GM23338 (cell line): ENCODE measurements around the gene TNFAIP8L3. TPM values are rescaled to one million over a fixed set of nuclear protein-coding genes. Genes with fewer than 3 reads are reported as not detected.

Experiments
- ATAC-seq: fragments of 200-7000 bp; cut with Tn5 transposase; 3 replicates; pipeline ENCODE4 v1.9.1; 2020
- DNase-seq: peaks from one replicate; pipeline ENCODE4 v3.0.0-alpha.2; 2015; ENCODE audit warnings: low spot score
- H2AFZ ChIP-seq: fragments of 200-600 bp; sonication (generic); 2 replicates; pipeline ENCODE4 v1.8.0; 2016; ENCODE audit warnings: antibody characterized with exemption, mild to moderate bottlenecking, moderate library complexity
- H3F3A ChIP-seq: fragments of 200-600 bp; sonication (generic); replicated peaks from 2 replicates; pipeline ENCODE4 v1.8.0; 2017; ENCODE audit warnings: antibody characterized with exemption, mixed run types, low read depth
- H3K27ac ChIP-seq: fragments of 200-600 bp; sonication (generic); 2 replicates; pipeline ENCODE4 v1.6.1; 2016; ENCODE audit warnings: low read depth
- H3K27me3 ChIP-seq: fragments of 200-600 bp; sonication (generic); 2 replicates; pipeline ENCODE4 v1.8.0; 2016; ENCODE audit warnings: mild to moderate bottlenecking, mixed run types, moderate library complexity; ENCODE audit not compliant: insufficient read depth
- H3K36me3 ChIP-seq: fragments of 200-600 bp; sonication (generic); 2 replicates; pipeline ENCODE4 v1.8.0; 2016; ENCODE audit warnings: mild to moderate bottlenecking; ENCODE audit not compliant: insufficient read depth
- H3K4me1 ChIP-seq: fragments of 200-600 bp; sonication (generic); 2 replicates; pipeline ENCODE4 v1.8.0; 2016; ENCODE audit warnings: mild to moderate bottlenecking, moderate library complexity; ENCODE audit not compliant: insufficient read depth
- H3K4me2 ChIP-seq: fragments of 200-600 bp; sonication (generic); 2 replicates; pipeline ENCODE4 v1.7.1; 2017; ENCODE audit warnings: mixed run types
- H3K4me3 ChIP-seq: fragments of 200-600 bp; sonication (generic); 2 replicates; pipeline ENCODE4 v1.6.1; 2016; ENCODE audit warnings: mixed run types
- H3K79me2 ChIP-seq: fragments of 200-600 bp; sonication (generic); replicated peaks from 2 replicates; pipeline ENCODE4 v1.8.0; 2017; ENCODE audit warnings: mild to moderate bottlenecking; ENCODE audit not compliant: insufficient read depth
- H3K9me2 ChIP-seq: fragments of 200-600 bp; sonication (generic); 2 replicates; pipeline ENCODE4 v1.8.0; 2017; ENCODE audit not compliant: insufficient read depth
- H4K20me1 ChIP-seq: fragments of 200-600 bp; sonication (generic); replicated peaks from 2 replicates; pipeline ENCODE4 v1.8.0; 2017; ENCODE audit warnings: mild to moderate bottlenecking; ENCODE audit not compliant: insufficient read depth
- H3K27ac Mint-ChIP-seq: 2 replicates; pipeline ENCODE4 v1.8.0; 2020; ENCODE audit warnings: inconsistent platforms, mild to moderate bottlenecking, moderate library complexity, mixed read lengths
- H3K27me3 Mint-ChIP-seq: 3 replicates; pipeline ENCODE4 v1.8.0; 2022; ENCODE audit warnings: low read depth, mild to moderate bottlenecking, moderate library complexity, mixed read lengths, inconsistent platforms; ENCODE audit not compliant: insufficient read depth, poor library complexity
- H3K36me3 Mint-ChIP-seq: 3 replicates; pipeline ENCODE4 v1.8.0; 2021; ENCODE audit warnings: low read depth, mild to moderate bottlenecking, inconsistent platforms, moderate library complexity, mixed read lengths
- H3K4me1 Mint-ChIP-seq: 3 replicates; pipeline ENCODE4 v1.8.0; 2020; ENCODE audit warnings: mild to moderate bottlenecking, inconsistent platforms, mixed read lengths
- H3K4me3 Mint-ChIP-seq: 3 replicates; pipeline ENCODE4 v1.8.0; 2021; ENCODE audit warnings: moderate library complexity, mild to moderate bottlenecking, inconsistent platforms, mixed read lengths
- H3K9me3 Mint-ChIP-seq: 3 replicates; pipeline ENCODE4 v1.8.0; 2020; ENCODE audit warnings: moderate library complexity, mild to moderate bottlenecking, inconsistent platforms, mixed read lengths
- EZH2 ChIP-seq: fragments of 200-600 bp; sonication (generic); IDR thresholded peaks from one replicate; pipeline ENCODE4 v1.8.0; 2017; ENCODE audit warnings: antibody characterized with exemption, mild to moderate bottlenecking, low read depth; ENCODE audit not compliant: unreplicated experiment
- NANOG ChIP-seq: IDR thresholded peaks from 2 replicates; pipeline ENCODE4 v1.6.1; 2016; ENCODE audit warnings: antibody characterized with exemption, borderline replicate concordance
- POLR2AphosphoS5 ChIP-seq: IDR thresholded peaks from 2 replicates; pipeline ENCODE4 v1.6.1; 2016; ENCODE audit warnings: antibody characterized with exemption, low read depth
- STAT1 ChIP-seq: IDR thresholded peaks from one replicate; pipeline ENCODE4 v1.6.1; 2016; ENCODE audit warnings: antibody characterized with exemption; ENCODE audit not compliant: unreplicated experiment
- ZNF114 ChIP-seq: fragments of 250-450 bp; sonication (Bioruptor Pico); IDR thresholded peaks from 2 replicates; pipeline ENCODE4 v1.5.0; 2020; ENCODE audit warnings: mild to moderate bottlenecking, moderate library complexity
- ZNF331 ChIP-seq: fragments of 250-450 bp; sonication (Bioruptor Pico); IDR thresholded peaks from 2 replicates; pipeline ENCODE4 v1.5.0; 2020; ENCODE audit warnings: low read depth, mild to moderate bottlenecking, moderate library complexity
- polyA plus RNA-seq: library from polyadenylated mRNA; unstranded; fragments of >200 nt; fragmentation: Nextera tagmentation; extraction: Ambion mirVana; gene quantifications from 2 replicates; pipeline ENCODE4 v1.2.1, GENCODE V29; 2016
- total RNA-seq: library from RNA; depleted of rRNA; stranded (reverse); fragments of >200 nt; shearing (Covaris generic); gene quantifications from 2 replicates; pipeline ENCODE4 v1.2.3, GENCODE V29; 2014
- TF ChIP-seq, protein P1 (sequence below): IDR thresholded peaks from 2 replicates; pipeline ENCODE4 v1.6.1; 2016; ENCODE audit warnings: antibody characterized with exemption
- TF ChIP-seq, protein P2 (sequence below): fragments of 250-450 bp; sonication (Bioruptor Pico); IDR thresholded peaks from 2 replicates; pipeline ENCODE4 v1.5.0; 2020; ENCODE audit warnings: mild to moderate bottlenecking, moderate library complexity
- TF ChIP-seq, protein P3 (sequence below), 2 experiments: fragments of 200-600 bp in 1 of 2; sonication (generic) in 1 of 2; conservative IDR thresholded peaks; 2 replicates each; pipeline versions ENCODE4 v1.5.1 to v1.6.1; 2016 to 2017; ENCODE audit warnings: antibody characterized with exemption in 2 of 2, low read depth in 2 of 2, mild to moderate bottlenecking in 2 of 2, moderate library complexity in 1 of 2

The TNFAIP8L3 gene
- total and polyA plus RNA-seq, 2 experiments from 2014 or later, result 0.23 to 0.31 TPM

DNA sequence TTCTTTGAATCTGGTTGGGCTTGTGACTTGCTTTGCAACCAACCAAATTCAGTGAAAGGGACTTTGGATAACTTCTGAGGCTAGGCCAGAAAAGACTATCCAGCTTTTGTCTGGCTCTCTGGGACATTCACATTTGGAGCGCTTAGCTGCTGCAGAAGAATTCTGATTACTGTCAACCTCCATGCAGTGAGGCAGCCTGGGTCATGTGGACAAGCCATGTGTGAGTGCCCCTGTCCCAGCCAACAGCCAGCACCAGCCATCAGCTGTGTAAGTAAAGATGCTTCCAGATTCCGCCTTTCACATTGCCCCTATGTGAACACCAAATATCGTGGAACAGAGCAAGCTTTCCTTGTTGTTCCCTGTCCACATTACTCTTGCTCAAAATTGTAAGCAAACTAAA, 12.9 kb upstream of the TNFAIP8L3 start:
- DNase-seq (no peak), ATAC-seq (no peak)
- Histone ChIP-seq H3K4me1 (no peaks in the 10 kb centered on the region), H2AFZ (no peak overlapping the region), H3K79me2 (no peaks in the 10 kb centered on the region), H3K9me2 (no peaks in the 10 kb centered on the region), H3K4me2 (no peak overlapping the region), H3K27me3 (no peaks in the 10 kb centered on the region), H3F3A (no peaks in the 10 kb centered on the region), H3K4me3 (no peak overlapping the region), H4K20me1 (no peaks in the 10 kb centered on the region; the same call in 1 of the 2 replicates), H3K36me3 (no peaks in the 10 kb centered on the region), H3K27ac (no peak overlapping the region)
- Mint-ChIP-seq H3K36me3 (no peaks in the 10 kb centered on the region), H3K4me1 (peaks cover 16% of the 10 kb centered on the region), H3K27me3 (no peaks in the 10 kb centered on the region), H3K27ac (no peak overlapping the region), H3K4me3 (no peak overlapping the region), H3K9me3 (no peaks in the 10 kb centered on the region)
- TF ChIP-seq ZNF114 (no peak), NANOG (no peak), EZH2 (no peak), POLR2AphosphoS5 (no peak), ZNF331 (CRISPR knock-in tag) (no peak), STAT1 (no peak)
- TF ChIP-seq, protein P1, sequence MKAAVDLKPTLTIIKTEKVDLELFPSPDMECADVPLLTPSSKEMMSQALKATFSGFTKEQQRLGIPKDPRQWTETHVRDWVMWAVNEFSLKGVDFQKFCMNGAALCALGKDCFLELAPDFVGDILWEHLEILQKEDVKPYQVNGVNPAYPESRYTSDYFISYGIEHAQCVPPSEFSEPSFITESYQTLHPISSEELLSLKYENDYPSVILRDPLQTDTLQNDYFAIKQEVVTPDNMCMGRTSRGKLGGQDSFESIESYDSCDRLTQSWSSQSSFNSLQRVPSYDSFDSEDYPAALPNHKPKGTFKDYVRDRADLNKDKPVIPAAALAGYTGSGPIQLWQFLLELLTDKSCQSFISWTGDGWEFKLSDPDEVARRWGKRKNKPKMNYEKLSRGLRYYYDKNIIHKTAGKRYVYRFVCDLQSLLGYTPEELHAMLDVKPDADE, result no peak
- TF ChIP-seq, protein P2, sequence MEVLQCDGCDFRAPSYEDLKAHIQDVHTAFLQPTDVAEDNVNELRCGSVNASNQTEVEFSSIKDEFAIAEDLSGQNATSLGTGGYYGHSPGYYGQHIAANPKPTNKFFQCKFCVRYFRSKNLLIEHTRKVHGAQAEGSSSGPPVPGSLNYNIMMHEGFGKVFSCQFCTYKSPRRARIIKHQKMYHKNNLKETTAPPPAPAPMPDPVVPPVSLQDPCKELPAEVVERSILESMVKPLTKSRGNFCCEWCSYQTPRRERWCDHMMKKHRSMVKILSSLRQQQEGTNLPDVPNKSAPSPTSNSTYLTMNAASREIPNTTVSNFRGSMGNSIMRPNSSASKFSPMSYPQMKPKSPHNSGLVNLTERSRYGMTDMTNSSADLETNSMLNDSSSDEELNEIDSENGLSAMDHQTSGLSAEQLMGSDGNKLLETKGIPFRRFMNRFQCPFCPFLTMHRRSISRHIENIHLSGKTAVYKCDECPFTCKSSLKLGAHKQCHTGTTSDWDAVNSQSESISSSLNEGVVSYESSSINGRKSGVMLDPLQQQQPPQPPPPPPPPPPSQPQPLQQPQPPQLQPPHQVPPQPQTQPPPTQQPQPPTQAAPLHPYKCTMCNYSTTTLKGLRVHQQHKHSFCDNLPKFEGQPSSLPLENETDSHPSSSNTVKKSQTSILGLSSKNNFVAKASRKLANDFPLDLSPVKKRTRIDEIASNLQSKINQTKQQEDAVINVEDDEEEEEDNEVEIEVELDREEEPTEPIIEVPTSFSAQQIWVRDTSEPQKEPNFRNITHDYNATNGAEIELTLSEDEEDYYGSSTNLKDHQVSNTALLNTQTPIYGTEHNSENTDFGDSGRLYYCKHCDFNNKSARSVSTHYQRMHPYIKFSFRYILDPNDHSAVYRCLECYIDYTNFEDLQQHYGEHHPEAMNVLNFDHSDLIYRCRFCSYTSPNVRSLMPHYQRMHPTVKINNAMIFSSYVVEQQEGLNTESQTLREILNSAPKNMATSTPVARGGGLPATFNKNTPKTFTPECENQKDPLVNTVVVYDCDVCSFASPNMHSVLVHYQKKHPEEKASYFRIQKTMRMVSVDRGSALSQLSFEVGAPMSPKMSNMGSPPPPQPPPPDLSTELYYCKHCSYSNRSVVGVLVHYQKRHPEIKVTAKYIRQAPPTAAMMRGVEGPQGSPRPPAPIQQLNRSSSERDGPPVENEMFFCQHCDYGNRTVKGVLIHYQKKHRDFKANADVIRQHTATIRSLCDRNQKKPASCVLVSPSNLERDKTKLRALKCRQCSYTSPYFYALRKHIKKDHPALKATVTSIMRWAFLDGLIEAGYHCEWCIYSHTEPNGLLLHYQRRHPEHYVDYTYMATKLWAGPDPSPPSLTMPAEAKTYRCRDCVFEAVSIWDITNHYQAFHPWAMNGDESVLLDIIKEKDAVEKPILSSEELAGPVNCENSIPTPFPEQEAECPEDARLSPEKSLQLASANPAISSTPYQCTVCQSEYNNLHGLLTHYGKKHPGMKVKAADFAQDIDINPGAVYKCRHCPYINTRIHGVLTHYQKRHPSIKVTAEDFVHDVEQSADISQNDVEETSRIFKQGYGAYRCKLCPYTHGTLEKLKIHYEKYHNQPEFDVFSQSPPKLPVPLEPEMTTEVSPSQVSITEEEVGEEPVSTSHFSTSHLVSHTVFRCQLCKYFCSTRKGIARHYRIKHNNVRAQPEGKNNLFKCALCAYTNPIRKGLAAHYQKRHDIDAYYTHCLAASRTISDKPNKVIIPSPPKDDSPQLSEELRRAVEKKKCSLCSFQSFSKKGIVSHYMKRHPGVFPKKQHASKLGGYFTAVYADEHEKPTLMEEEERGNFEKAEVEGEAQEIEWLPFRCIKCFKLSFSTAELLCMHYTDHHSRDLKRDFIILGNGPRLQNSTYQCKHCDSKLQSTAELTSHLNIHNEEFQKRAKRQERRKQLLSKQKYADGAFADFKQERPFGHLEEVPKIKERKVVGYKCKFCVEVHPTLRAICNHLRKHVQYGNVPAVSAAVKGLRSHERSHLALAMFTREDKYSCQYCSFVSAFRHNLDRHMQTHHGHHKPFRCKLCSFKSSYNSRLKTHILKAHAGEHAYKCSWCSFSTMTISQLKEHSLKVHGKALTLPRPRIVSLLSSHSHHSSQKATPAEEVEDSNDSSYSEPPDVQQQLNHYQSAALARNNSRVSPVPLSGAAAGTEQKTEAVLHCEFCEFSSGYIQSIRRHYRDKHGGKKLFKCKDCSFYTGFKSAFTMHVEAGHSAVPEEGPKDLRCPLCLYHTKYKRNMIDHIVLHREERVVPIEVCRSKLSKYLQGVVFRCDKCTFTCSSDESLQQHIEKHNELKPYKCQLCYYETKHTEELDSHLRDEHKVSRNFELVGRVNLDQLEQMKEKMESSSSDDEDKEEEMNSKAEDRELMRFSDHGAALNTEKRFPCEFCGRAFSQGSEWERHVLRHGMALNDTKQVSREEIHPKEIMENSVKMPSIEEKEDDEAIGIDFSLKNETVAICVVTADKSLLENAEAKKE, result no peak
- TF ChIP-seq, protein P3, sequence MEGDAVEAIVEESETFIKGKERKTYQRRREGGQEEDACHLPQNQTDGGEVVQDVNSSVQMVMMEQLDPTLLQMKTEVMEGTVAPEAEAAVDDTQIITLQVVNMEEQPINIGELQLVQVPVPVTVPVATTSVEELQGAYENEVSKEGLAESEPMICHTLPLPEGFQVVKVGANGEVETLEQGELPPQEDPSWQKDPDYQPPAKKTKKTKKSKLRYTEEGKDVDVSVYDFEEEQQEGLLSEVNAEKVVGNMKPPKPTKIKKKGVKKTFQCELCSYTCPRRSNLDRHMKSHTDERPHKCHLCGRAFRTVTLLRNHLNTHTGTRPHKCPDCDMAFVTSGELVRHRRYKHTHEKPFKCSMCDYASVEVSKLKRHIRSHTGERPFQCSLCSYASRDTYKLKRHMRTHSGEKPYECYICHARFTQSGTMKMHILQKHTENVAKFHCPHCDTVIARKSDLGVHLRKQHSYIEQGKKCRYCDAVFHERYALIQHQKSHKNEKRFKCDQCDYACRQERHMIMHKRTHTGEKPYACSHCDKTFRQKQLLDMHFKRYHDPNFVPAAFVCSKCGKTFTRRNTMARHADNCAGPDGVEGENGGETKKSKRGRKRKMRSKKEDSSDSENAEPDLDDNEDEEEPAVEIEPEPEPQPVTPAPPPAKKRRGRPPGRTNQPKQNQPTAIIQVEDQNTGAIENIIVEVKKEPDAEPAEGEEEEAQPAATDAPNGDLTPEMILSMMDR (conservative IDR thresholded peaks at IDR 0.05; ENCODE audit: low read depth in 2 of 2), result no peak
